Loucy (cell line): ENCODE data around the gene PARD3B.

Experiments used
- H2AFZ ChIP-seq: fragments of 200-600 bp; sonication (generic); 2 replicates; pipeline ENCODE4 v1.6.0; 2016; ENCODE audit warnings: antibody characterized with exemption, mild to moderate bottlenecking, low read length, moderate library complexity
- H3F3A ChIP-seq: fragments of 200-600 bp; 2 replicates; pipeline ENCODE4 v1.6.0; 2016; ENCODE audit warnings: antibody characterized with exemption, low read depth, mild to moderate bottlenecking
- H3K27me3 ChIP-seq: fragments of 200-600 bp; sonication (generic); 2 replicates; pipeline ENCODE4 v1.6.1; 2014; ENCODE audit warnings: low read length, mild to moderate bottlenecking; ENCODE audit not compliant: insufficient read depth, poor library complexity, severe bottlenecking
- H3K36me3 ChIP-seq: fragments of 200-600 bp; sonication (generic); 2 replicates; pipeline ENCODE4 v1.6.1; 2016; ENCODE audit warnings: low read length; ENCODE audit not compliant: insufficient read depth
- H3K4me1 ChIP-seq: fragments of 200-600 bp; sonication (generic); 2 replicates; pipeline ENCODE4 v1.5.1; 2014; ENCODE audit warnings: low read length, mild to moderate bottlenecking; ENCODE audit not compliant: insufficient read depth, poor library complexity, severe bottlenecking
- H3K4me2 ChIP-seq: fragments of 200-600 bp; sonication (generic); 2 replicates; pipeline ENCODE4 v1.6.0; 2014; ENCODE audit warnings: antibody characterized with exemption, low read length, low read depth, mild to moderate bottlenecking; ENCODE audit not compliant: poor library complexity, severe bottlenecking
- H3K4me3 ChIP-seq: fragments of 200-600 bp; sonication (generic); 2 replicates; pipeline ENCODE4 v1.5.1; 2014; ENCODE audit warnings: low read length, mild to moderate bottlenecking, mixed read lengths; ENCODE audit not compliant: poor library complexity, severe bottlenecking
- H3K79me2 ChIP-seq: fragments of 200-600 bp; sonication (generic); 2 replicates; pipeline ENCODE4 v1.6.1; 2014; ENCODE audit warnings: low read length; ENCODE audit not compliant: insufficient read depth
- H3K9ac ChIP-seq: fragments of 200-600 bp; sonication (generic); 2 replicates; pipeline ENCODE4 v1.6.0; 2014; ENCODE audit warnings: mild to moderate bottlenecking, low read depth, low read length, moderate library complexity; ENCODE audit not compliant: poor library complexity, severe bottlenecking
- H3K9me2 ChIP-seq: fragments of 200-600 bp; sonication (generic); replicated peaks from 2 replicates; pipeline ENCODE4 v1.6.1; 2016; ENCODE audit warnings: low read depth, low read length, mixed read lengths
- H3K9me3 ChIP-seq: fragments of 200-600 bp; sonication (generic); 2 replicates; pipeline ENCODE4 v1.6.1; 2014; ENCODE audit warnings: mild to moderate bottlenecking, antibody characterized with exemption, low read length, low read depth; ENCODE audit not compliant: insufficient read depth
- H4K20me1 ChIP-seq: fragments of 200-600 bp; sonication (generic); 2 replicates; pipeline ENCODE4 v1.6.0; 2014; ENCODE audit warnings: antibody characterized with exemption, low read length, mild to moderate bottlenecking; ENCODE audit not compliant: insufficient read depth, poor library complexity, severe bottlenecking
- EZH2phosphoT487 ChIP-seq: fragments of 200-600 bp; IDR thresholded peaks from 2 replicates; pipeline ENCODE4 v1.6.1; 2018; ENCODE audit warnings: antibody characterized with exemption, mild to moderate bottlenecking, moderate library complexity, borderline replicate concordance
- TF ChIP-seq, protein P1 (sequence below): fragments of 200-600 bp; sonication (generic); conservative IDR thresholded peaks from 2 replicates; pipeline ENCODE4 v1.5.1; 2014; ENCODE audit warnings: mild to moderate bottlenecking, antibody characterized with exemption, low read length

Gene PARD3B

GRCh38 chr2:204790076-204790475 lies 244.8 kb downstream of the PARD3B start:
- Histone ChIP-seq H3K36me3 (no peaks in the 10 kb centered on the region), H2AFZ (no peak overlapping the region), H4K20me1 (no peaks in the 10 kb centered on the region), H3K4me2 (no peak overlapping the region), H3K9ac (no peak overlapping the region), H3K4me1 (no peaks in the 10 kb centered on the region), H3K79me2 (no peaks in the 10 kb centered on the region), H3K27me3 (no peaks in the 10 kb centered on the region), H3K9me3 (no peaks in the 10 kb centered on the region), H3F3A (no peaks in the 10 kb centered on the region), H3K9me2 (no peaks in the 10 kb centered on the region), H3K4me3 (no peak overlapping the region)
- TF ChIP-seq, protein P1, sequence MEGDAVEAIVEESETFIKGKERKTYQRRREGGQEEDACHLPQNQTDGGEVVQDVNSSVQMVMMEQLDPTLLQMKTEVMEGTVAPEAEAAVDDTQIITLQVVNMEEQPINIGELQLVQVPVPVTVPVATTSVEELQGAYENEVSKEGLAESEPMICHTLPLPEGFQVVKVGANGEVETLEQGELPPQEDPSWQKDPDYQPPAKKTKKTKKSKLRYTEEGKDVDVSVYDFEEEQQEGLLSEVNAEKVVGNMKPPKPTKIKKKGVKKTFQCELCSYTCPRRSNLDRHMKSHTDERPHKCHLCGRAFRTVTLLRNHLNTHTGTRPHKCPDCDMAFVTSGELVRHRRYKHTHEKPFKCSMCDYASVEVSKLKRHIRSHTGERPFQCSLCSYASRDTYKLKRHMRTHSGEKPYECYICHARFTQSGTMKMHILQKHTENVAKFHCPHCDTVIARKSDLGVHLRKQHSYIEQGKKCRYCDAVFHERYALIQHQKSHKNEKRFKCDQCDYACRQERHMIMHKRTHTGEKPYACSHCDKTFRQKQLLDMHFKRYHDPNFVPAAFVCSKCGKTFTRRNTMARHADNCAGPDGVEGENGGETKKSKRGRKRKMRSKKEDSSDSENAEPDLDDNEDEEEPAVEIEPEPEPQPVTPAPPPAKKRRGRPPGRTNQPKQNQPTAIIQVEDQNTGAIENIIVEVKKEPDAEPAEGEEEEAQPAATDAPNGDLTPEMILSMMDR: no peak
- TF ChIP-seq EZH2phosphoT487: no peak

GRCh38 chr2:204791230-204791629 lies 246.0 kb downstream of the PARD3B start:
- H3K27me3 ChIP-seq: no peaks in the 10 kb centered on the region
- no peaks in the 10 kb centered on the region for H3K9me2 ChIP-seq
- no peak overlapping the region for H3K4me2 ChIP-seq
- no peaks in the 10 kb centered on the region for H4K20me1 ChIP-seq
- H3K9me3 ChIP-seq: no peaks in the 10 kb centered on the region
- no peak overlapping the region for H3K4me3 ChIP-seq
- H3K79me2 ChIP-seq: no peaks in the 10 kb centered on the region
- no peaks in the 10 kb centered on the region for H3K4me1 ChIP-seq
- H3K36me3 ChIP-seq: no peaks in the 10 kb centered on the region
- H3F3A ChIP-seq: no peaks in the 10 kb centered on the region
- H3K9ac ChIP-seq: no peak overlapping the region
- TF ChIP-seq, protein P1: no peak
- no peak for TF ChIP-seq EZH2phosphoT487
- H2AFZ ChIP-seq: no peak overlapping the region

DNA sequence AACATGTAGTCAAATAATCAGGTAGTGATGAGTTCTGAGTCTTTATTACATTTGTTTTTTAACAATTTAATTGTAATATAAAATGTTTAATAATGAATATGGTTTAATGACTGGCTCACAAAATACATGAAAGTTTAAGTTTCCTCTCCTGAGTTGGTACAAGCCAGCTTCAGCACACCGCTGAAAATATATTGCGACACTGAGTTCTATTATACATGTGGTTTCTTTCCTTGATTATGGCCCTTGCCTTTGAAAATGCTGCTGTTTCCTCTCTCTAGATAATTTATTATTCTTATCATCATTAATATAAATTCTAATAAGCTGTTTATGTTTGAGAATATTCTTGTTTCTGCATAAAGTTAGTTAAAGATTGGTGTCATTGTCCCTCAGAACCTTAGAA lies 249.3 kb downstream of the PARD3B start:
- H4K20me1 ChIP-seq: no peaks in the 10 kb centered on the region
- H3K27me3 ChIP-seq: no peaks in the 10 kb centered on the region
- no peaks in the 10 kb centered on the region for H3K9me2 ChIP-seq
- no peaks in the 10 kb centered on the region for H3K36me3 ChIP-seq
- no peaks in the 10 kb centered on the region for H3F3A ChIP-seq
- TF ChIP-seq, protein P1: no peak
- TF ChIP-seq EZH2phosphoT487: no peak
- H3K4me1 ChIP-seq: no peaks in the 10 kb centered on the region
- H3K9ac ChIP-seq: no peak overlapping the region
- no peak overlapping the region for H2AFZ ChIP-seq
- H3K4me2 ChIP-seq: no peak overlapping the region
- H3K4me3 ChIP-seq: no peak overlapping the region
- H3K79me2 ChIP-seq: no peaks in the 10 kb centered on the region
- no peaks in the 10 kb centered on the region for H3K9me3 ChIP-seq
